SU-DHL-6 (cell line): ENCODE measurements around the gene AFG1L.

ENCODE experiments used
- H2AFZ ChIP-seq: fragments of 200-600 bp; sonication (generic); 2 replicates; pipeline ENCODE4 v1.6.1; 2014; ENCODE audit warnings: low read depth, mild to moderate bottlenecking, moderate library complexity, mixed read lengths, antibody characterized with exemption, low read length; ENCODE audit not compliant: severe bottlenecking
- H3F3A ChIP-seq: fragments of 200-600 bp; shearing (Covaris generic); 2 replicates; pipeline ENCODE4 v1.6.0; 2016; ENCODE audit warnings: antibody characterized with exemption, mild to moderate bottlenecking; ENCODE audit not compliant: insufficient read depth
- H3K27ac ChIP-seq: fragments of 200-600 bp; sonication (generic); 2 replicates; pipeline ENCODE4 v1.5.1; 2016; ENCODE audit warnings: low read depth, mild to moderate bottlenecking, low read length, moderate library complexity, mixed read lengths
- H3K27me3 ChIP-seq: fragments of 200-600 bp; sonication (generic), shearing (Covaris generic); 2 replicates; pipeline ENCODE4 v1.6.0; 2014; ENCODE audit warnings: mild to moderate bottlenecking, low read length
- H3K36me3 ChIP-seq: fragments of 200-600 bp; sonication (generic); 2 replicates; pipeline ENCODE4 v1.6.1; 2014; ENCODE audit warnings: mild to moderate bottlenecking, low read length, mixed read lengths
- H3K4me2 ChIP-seq: fragments of 300-600, 200-600 bp; shearing (Covaris generic), sonication (generic); 2 replicates; pipeline ENCODE4 v1.6.0; 2014; ENCODE audit warnings: low read length, low read depth, mild to moderate bottlenecking; ENCODE audit not compliant: poor library complexity, severe bottlenecking
- H3K4me3 ChIP-seq: fragments of 200-600 bp; sonication (generic); 2 replicates; pipeline ENCODE4 v1.5.1; 2014; ENCODE audit warnings: antibody characterized with exemption, low read length, mild to moderate bottlenecking, mixed read lengths; ENCODE audit not compliant: insufficient read depth, poor library complexity, severe bottlenecking
- H3K79me2 ChIP-seq: fragments of 200-600 bp; sonication (generic); 2 replicates; pipeline ENCODE4 v1.6.1; 2014; ENCODE audit warnings: mild to moderate bottlenecking, low read length, moderate library complexity; ENCODE audit not compliant: insufficient read depth
- H3K9ac ChIP-seq: fragments of 200-600 bp; sonication (generic); 2 replicates; pipeline ENCODE4 v1.7.0; 2014; ENCODE audit warnings: mild to moderate bottlenecking, low read length
- H3K9me2 ChIP-seq: fragments of 200-600 bp; sonication (generic); replicated peaks from 2 replicates; pipeline ENCODE4 v1.6.1; 2014; ENCODE audit warnings: low read length; ENCODE audit not compliant: insufficient read depth
- H3K9me3 ChIP-seq: fragments of 200-600 bp; sonication (generic); 2 replicates; pipeline ENCODE4 v1.6.1; 2014; ENCODE audit warnings: low read length, mixed read lengths; ENCODE audit not compliant: insufficient read depth
- H4K20me1 ChIP-seq: fragments of 200-600 bp; sonication (generic); 2 replicates; pipeline ENCODE4 v1.6.1; 2014; ENCODE audit warnings: low read depth, mild to moderate bottlenecking, antibody characterized with exemption, low read length, moderate library complexity, mixed read lengths
- CTCF ChIP-seq: fragments of 200-600 bp; sonication (generic); IDR thresholded peaks from one replicate; pipeline ENCODE4 v1.5.1; 2017; ENCODE audit warnings: antibody characterized with exemption, mild to moderate bottlenecking, low read length, moderate library complexity; ENCODE audit not compliant: insufficient read depth, poor library complexity, severe bottlenecking
- EZH2phosphoT487 ChIP-seq: fragments of 200-600 bp; sonication (generic), shearing (Covaris generic); conservative IDR thresholded peaks from 2 replicates; pipeline ENCODE4 v1.6.1; 2018; ENCODE audit warnings: mild to moderate bottlenecking, antibody characterized with exemption, low read length, moderate library complexity, mixed read lengths

Gene AFG1L

GRCh38 chr6:108482559-108482958 lies 187.7 kb downstream of the AFG1L start:
- Histone ChIP-seq H3K27me3 (no peaks in the 10 kb centered on the region), H3K4me2 (no peak overlapping the region), H2AFZ (no peak overlapping the region), H3F3A (no peaks in the 10 kb centered on the region), H3K9ac (no peak overlapping the region), H3K4me3 (no peak overlapping the region), H3K36me3 (0 out of 2 replicates have a peak, but pooled peaks cover 5% of the 10 kb centered on the region), H3K79me2 (no peaks in the 10 kb centered on the region), H3K9me2 (no peaks in the 10 kb centered on the region), H3K9me3 (no peaks in the 10 kb centered on the region), H3K27ac (no peak overlapping the region), H4K20me1 (no peaks in the 10 kb centered on the region)
- TF ChIP-seq CTCF = no peak

- H3K36me3 ChIP-seq = 0 out of 2 replicates have a peak, but pooled peaks cover 5% of the 10 kb centered on the region
- H4K20me1 ChIP-seq = no peaks in the 10 kb centered on the region
- H3K27ac ChIP-seq = no peak overlapping the region
- H2AFZ ChIP-seq = no peak overlapping the region
- H3K9me3 ChIP-seq = no peaks in the 10 kb centered on the region
- H3K9me2 ChIP-seq = no peaks in the 10 kb centered on the region
- H3K79me2 ChIP-seq = no peaks in the 10 kb centered on the region
- no peak overlapping the region for H3K9ac ChIP-seq
- no peaks in the 10 kb centered on the region for H3F3A ChIP-seq
- no peak overlapping the region for H3K4me3 ChIP-seq
- TF ChIP-seq CTCF (no peak), EZH2phosphoT487 (no peak)
- no peaks in the 10 kb centered on the region for H3K27me3 ChIP-seq
- no peak overlapping the region for H3K4me2 ChIP-seq
Measured at GRCh38 chr6:108484016-108484415, 189.2 kb downstream of the AFG1L start.

- H4K20me1 ChIP-seq = no peaks in the 10 kb centered on the region
- H3K36me3 ChIP-seq = no peaks in the 10 kb centered on the region
- no peak overlapping the region for H3K27ac ChIP-seq
- TF ChIP-seq CTCF = no peak
- TF ChIP-seq EZH2phosphoT487 = no peak
- H3K9me3 ChIP-seq = no peaks in the 10 kb centered on the region
- no peaks in the 10 kb centered on the region for H3K9me2 ChIP-seq
- no peak overlapping the region for H3K4me3 ChIP-seq
- no peak overlapping the region for H3K9ac ChIP-seq
- H2AFZ ChIP-seq = no peak overlapping the region
- no peaks in the 10 kb centered on the region for H3K79me2 ChIP-seq
- no peak overlapping the region for H3K4me2 ChIP-seq
- H3K27me3 ChIP-seq = no peaks in the 10 kb centered on the region
- H3F3A ChIP-seq = no peaks in the 10 kb centered on the region
Measured at GRCh38 chr6:108489699-108490098, 194.8 kb downstream of the AFG1L start.
